Omental fat pad (tissue), 4 donors: Measurements from ENCODE around the gene SCO1. TPM values are rescaled to one million over a fixed set of nuclear protein-coding genes. Genes with fewer than 3 reads are reported as not detected.
"Not testable (repeated sequence)": the region's sequence is repeated elsewhere in the genome, so short reads cannot be mapped to it uniquely, and the experiment has no call there.

ENCODE experiments used
- ATAC-seq: fragments of 150-250 bp; one replicate; pipeline ENCODE4 v1.9.1; 2016; ENCODE audit warnings: mild to moderate bottlenecking, moderate library complexity; ENCODE audit not compliant: low FRiP score
- DNase-seq: peaks from one replicate; pipeline ENCODE4 v3.0.0-alpha.2; 2019; ENCODE audit warnings: low spot score
- total RNA-seq, 4 donors: library from RNA; depleted of rRNA; stranded (reverse); fragments of >200 nt; gene quantifications; one replicate each; pipeline ENCODE4 v1.1.0, GENCODE V29; 2016
- TF ChIP-seq, protein P1 (sequence below), 3 donors: fragments of 450-650 bp; IDR thresholded peaks; one replicate each; pipeline ENCODE4 v1.5.1; 2016 to 2017; ENCODE audit warnings: antibody characterized with exemption in 3 of 3, mild to moderate bottlenecking in 3 of 3, moderate library complexity in 2 of 3

The SCO1 gene
- total RNA-seq, 4 donors from 2014 or later: 18.0 to 35.4 (median 24.2) TPM

DNA sequence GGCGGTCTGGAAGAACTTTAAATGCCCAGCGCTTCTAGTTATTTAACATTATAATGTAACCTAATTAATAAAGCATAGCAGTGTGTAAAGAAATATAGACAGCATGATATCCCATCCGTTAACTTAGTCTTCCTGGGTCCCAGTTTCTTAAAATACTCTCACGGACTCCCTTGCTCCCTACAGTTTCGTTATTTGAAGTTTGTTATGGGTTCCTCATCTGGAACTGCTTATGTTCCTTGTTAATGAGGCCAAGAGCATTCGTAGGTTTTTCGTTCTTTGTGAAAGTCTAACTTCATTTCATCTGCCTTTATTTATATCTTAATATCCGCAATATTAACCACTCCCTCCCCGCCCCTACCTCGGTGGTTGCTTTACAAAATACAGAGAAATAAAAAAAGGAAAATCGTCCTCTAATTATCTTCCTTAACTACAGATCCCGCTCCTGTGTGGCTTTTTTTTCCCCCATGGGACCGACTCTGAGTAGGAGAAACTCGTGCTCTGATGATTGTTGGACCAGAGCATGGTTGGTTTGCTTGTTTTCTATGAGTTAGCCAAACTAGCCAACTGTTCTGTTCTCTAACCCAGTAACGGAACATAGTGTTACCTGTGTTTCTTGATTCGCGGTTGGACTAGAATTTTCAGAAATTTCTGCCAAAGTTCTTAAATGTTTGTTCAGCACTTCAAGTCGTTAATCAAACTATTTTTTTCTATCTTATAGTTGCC lies 924 bp upstream of the SCO1 start:
- TF ChIP-seq, protein P1, sequence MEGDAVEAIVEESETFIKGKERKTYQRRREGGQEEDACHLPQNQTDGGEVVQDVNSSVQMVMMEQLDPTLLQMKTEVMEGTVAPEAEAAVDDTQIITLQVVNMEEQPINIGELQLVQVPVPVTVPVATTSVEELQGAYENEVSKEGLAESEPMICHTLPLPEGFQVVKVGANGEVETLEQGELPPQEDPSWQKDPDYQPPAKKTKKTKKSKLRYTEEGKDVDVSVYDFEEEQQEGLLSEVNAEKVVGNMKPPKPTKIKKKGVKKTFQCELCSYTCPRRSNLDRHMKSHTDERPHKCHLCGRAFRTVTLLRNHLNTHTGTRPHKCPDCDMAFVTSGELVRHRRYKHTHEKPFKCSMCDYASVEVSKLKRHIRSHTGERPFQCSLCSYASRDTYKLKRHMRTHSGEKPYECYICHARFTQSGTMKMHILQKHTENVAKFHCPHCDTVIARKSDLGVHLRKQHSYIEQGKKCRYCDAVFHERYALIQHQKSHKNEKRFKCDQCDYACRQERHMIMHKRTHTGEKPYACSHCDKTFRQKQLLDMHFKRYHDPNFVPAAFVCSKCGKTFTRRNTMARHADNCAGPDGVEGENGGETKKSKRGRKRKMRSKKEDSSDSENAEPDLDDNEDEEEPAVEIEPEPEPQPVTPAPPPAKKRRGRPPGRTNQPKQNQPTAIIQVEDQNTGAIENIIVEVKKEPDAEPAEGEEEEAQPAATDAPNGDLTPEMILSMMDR (IDR thresholded peaks at IDR 0.05): no peak
- ATAC-seq: no peak
- DNase-seq: no peak

DNA sequence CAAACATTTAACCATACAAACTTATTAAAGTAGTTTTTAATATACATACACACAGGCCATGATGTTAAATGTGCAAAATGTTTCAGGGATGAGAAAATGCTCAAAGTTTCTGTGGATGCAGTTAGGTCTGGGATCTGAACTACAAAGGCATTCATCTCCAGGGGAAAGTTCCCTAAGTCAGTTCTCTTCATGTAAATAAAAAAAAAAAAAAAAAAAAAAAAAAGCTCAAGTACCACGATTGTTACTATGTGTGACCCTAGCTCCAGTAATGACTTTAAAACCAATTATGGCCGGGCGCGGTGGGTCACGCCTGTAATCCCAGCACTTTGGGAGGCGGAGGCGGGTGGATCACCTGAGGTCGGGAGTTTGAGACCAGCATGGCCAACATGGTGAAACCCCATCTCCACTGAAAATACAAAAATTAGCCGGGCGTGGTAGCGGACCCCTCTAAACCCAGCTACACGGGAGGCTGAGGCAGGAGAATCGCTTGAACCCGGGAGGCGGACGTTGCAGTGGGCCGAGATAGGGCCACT lies 1.4 kb downstream of the SCO1 start:
- not testable (repeated sequence) for DNase-seq

DNA sequence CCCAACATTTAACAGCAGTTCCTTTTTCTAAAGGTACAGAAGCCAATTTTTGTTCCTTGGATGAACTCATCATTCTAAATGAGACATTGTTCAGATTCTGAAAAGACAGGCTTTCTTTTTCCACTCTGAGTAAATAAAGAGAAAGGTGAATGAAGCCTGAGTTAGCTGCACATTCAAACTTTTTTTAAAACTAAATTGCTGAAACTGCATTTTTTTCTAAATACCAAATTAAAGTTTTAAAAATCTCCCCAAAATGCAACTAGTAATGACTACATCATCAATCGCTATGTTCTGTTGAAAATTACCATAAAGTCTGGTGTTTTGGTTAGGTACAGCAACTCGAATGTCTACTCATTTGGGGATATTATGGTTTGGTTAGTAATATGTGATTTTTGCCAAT lies 9.8 kb downstream of the SCO1 start:
- TF ChIP-seq, protein P1 (IDR thresholded peaks at IDR 0.05): no peak
- DNase-seq (no peak), ATAC-seq (no peak)

More for the DNA sequence above, 1.4 kb downstream of the SCO1 start:
- not testable (repeated sequence) for ATAC-seq

DNA sequence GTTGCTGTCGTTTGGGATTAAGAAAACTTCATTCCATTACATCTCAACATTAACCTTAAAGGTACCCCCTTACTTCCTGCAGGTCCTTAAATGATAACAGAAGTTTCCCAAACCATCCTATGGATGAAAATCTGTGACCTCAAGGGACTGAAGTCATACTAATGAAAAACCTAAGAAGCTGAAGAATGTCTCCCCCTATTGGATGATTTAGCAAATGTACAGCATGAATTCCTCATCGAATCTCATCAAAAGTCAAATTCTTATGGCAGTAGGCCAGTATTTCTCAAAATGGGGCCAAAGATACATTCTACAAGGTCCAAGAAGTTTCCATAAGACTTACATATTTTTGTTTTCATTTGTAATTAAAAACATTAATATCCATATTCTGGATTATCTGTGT lies 13.5 kb downstream of the SCO1 start:
- TF ChIP-seq, protein P1 (IDR thresholded peaks at IDR 0.05): no peak
- DNase-seq (no peak), ATAC-seq (no peak)

DNA sequence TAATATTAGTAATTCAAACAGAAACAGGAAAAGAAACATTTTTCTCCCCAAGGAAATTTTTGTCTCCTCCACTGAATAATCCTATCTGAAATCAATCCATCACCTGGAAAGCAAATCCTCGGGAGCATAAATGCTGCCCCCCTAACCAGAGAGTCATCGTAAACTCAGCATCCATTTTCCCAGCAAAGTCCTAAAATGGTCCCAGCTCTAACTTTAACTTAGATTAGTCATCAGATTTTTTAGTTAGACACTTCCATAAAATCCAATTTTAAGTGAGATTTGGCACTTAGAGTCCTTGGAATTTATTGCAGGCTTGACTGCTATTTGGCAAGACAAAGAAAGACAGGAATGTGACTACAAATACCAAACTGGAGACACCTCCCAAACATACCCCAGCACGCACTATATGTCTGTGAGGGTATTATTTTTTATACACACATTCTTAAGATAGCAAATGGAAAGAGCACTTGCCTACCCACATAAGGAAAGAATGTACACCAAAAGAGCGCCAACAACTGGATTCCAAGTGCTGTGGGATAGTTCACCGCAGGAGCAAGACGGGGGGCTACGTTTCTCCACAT lies 15.4 kb downstream of the SCO1 start:
- TF ChIP-seq, protein P1 (IDR thresholded peaks at IDR 0.05): no peak

DNA sequence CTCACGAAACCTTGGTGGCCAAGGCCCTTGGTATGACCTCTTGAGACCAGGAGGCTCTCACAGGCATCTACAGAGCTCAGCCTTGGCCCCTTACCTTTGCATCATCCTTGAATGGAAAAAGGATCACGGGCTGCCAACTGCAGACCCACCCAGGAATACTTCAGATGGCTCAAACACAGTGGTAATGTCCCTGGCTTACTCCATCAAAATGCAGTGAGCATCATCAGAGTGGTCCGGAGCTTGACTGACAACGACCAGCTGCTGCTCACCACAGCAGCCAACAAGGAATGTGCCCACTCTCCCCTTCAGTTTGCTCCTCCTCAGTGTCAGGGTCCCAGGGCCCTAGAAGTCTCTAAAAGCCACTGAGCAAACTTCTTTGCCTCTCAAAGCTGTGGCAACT lies 22.6 kb downstream of the SCO1 start:
- TF ChIP-seq, protein P1 (IDR thresholded peaks at IDR 0.05): no peak
- DNase-seq (no peak), ATAC-seq (no peak)

More for the DNA sequence above, 15.4 kb downstream of the SCO1 start:
- ATAC-seq: peak; percentile 73
- DNase-seq: no peak

DNA sequence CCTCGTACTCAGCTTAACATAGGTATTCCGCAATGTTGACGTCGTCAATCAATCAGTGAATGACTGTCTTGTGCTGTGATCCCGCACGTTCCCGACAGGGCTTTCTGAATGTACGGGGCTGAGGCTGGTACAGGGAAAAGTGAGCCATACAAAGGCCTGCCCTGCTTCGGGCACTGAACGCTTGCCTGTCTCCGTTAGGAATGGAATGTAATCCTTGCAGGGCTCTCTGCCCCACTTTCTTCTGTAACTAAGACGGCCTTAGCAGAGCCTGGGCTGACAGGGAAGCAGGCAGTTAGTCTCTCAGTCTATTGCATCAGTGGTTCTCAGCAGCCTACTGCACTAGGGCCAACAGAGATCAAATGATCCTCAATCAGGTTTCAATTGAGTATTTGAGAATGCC lies 24.0 kb downstream of the SCO1 start:
- no peak for DNase-seq
- no peak for ATAC-seq
- TF ChIP-seq, protein P1 (IDR thresholded peaks at IDR 0.05): no peak
